HG02852 (cell line): ENCODE data around the gene CYP4A11.
"Not testable (repeated sequence)": the region's sequence is repeated elsewhere in the genome, so short reads cannot be mapped to it uniquely, and the experiment has no call there.

Source experiments
- ATAC-seq: cut with Tn5 transposase; IDR thresholded peaks from one replicate; pipeline ENCODE4 v1.9.1; 2021; ENCODE audit warnings: mild to moderate bottlenecking, moderate library complexity; ENCODE audit not compliant: unreplicated experiment

Gene CYP4A11

GRCh38 chr1:46941135-46941694 lies at the start of gene CYP4A11:
Gene CYP4A11 (minus strand): TSS chr1:46941476. CDS start chr1:46941433, 43 bp downstream.
- no peak for ATAC-seq

- ATAC-seq: not testable (repeated sequence)
These were observed 49.3 kb upstream of the CYP4A11 start for GRCh38 chr1:46990541-46990940.

- ATAC-seq: no peak
These were observed 42.7 kb upstream of the CYP4A11 start for GRCh38 chr1:46983830-46984586.

- no peak for ATAC-seq
These were observed 42.0 kb upstream of the CYP4A11 start for GRCh38 chr1:46983166-46983829.

GRCh38 chr1:46969014-46969619 lies 27.8 kb upstream of the CYP4A11 start:
- no peak for ATAC-seq

- not testable (repeated sequence) for ATAC-seq
These were observed 21.0 kb upstream of the CYP4A11 start for GRCh38 chr1:46962272-46962671.

- ATAC-seq: no peak
These were observed 19.9 kb upstream of the CYP4A11 start for GRCh38 chr1:46961066-46961758.

GRCh38 chr1:46960250-46960649 lies 19.0 kb upstream of the CYP4A11 start:
- no peak for ATAC-seq

GRCh38 chr1:46955116-46955515 lies 13.8 kb upstream of the CYP4A11 start:
- not testable (repeated sequence) for ATAC-seq

- ATAC-seq: not testable (repeated sequence)
These were observed 12.6 kb upstream of the CYP4A11 start for GRCh38 chr1:46953847-46954246.

GRCh38 chr1:46949417-46949666 lies 8.1 kb upstream of the CYP4A11 start:
- not testable (repeated sequence) for ATAC-seq

GRCh38 chr1:46948629-46949416 lies 7.5 kb upstream of the CYP4A11 start:
- no peak for ATAC-seq

- ATAC-seq: not testable (repeated sequence)
These were observed 6.4 kb upstream of the CYP4A11 start for GRCh38 chr1:46947706-46948105.

GRCh38 chr1:46942086-46942485 lies 810 bp upstream of the CYP4A11 start:
- no peak for ATAC-seq

GRCh38 chr1:46940307-46940706 lies 969 bp downstream of the CYP4A11 start:
- no peak for ATAC-seq

GRCh38 chr1:46937270-46937669 lies 4.0 kb downstream of the CYP4A11 start:
- ATAC-seq: no peak

GRCh38 chr1:46936788-46937187 lies 4.5 kb downstream of the CYP4A11 start:
- ATAC-seq: no peak

GRCh38 chr1:46934852-46935251 lies 6.4 kb downstream of the CYP4A11 start:
- not testable (repeated sequence) for ATAC-seq

GRCh38 chr1:46932020-46932419 lies 9.3 kb downstream of the CYP4A11 start:
- ATAC-seq: not testable (repeated sequence)

- no peak for ATAC-seq
These were observed 10.1 kb downstream of the CYP4A11 start for GRCh38 chr1:46931151-46931550.
